Stimulated activated CD4-positive, alpha-beta T cell treated with anti-CD3 and anti-CD28 coated beads, Interleukin-4, amount 100 ng/mL, for 4 hours (primary cell): ENCODE measurements around the gene MAB21L2.

Experiments
- DNase-seq, 2 experiments: peaks; one replicate each; pipeline ENCODE4 v3.0.0-alpha.2; 2020

MAB21L2 gene

DNA sequence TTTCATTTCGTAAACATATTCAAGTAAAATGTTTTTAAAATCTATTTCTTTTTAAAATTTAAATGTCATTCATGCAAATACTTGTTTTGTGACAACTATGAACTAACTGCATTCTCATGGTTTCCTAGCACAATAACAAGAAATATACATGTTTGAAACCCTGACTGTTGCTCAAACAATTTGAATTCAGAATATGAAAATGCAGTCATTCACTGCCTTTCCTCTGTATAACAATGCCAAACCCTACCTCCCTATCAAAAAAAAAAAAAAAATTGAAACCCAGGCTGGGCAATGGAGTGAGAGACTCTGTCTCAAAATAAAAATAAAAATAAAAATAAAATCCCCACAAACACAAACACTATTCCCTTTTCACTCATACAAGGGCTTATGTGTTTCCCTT, 42.1 kb downstream of the MAB21L2 start:
- DNase-seq: no peak

- DNase-seq: no peak
These were observed 43.1 kb downstream of the MAB21L2 start for GRCh38 chr4:150625033-150625432.

GRCh38 chr4:150628073-150628472, 46.1 kb downstream of the MAB21L2 start:
- no peak for DNase-seq

DNA sequence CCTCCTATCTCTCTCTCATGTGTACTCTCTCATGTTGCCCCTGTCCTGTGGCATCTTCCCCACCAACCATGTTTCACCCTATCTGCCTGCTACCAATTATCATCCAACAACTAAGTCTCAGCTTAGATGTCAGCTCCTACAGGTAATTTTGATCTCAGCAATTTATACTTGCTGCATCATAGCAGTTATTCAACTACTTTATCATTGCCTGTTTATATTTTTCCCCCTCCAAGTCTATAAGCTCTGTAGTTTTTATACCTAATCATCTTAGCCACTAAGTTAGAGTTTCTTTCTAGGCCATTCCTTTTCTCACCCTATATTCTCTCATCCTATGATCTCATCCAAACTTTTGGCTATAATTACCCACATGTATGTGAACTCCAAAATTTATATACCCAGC, 50.7 kb downstream of the MAB21L2 start:
- no peak for DNase-seq
